ENCODE measurements around the gene RNF227.
"Not testable (repeated sequence)": the region's sequence is repeated elsewhere in the genome, so short reads cannot be mapped to it uniquely, and the experiment has no call there.

Gene RNF227

GRCh38 chr17:7888184-7888920, 27.7 kb downstream of the RNF227 start, which contains the start of gene CHD3:
Gene CHD3 (plus strand): TSS chr17:7888789. CDS start chr17:7889001, 212 bp downstream.
- DNase-seq (ENCODE audit: low spot score): no peak

GRCh38 chr17:7887482-7888183, 28.5 kb downstream of the RNF227 start:
- peak; percentile 89 for DNase-seq (ENCODE audit: low spot score)

- DNase-seq (ENCODE audit: low spot score): no peak
Observed at GRCh38 chr17:7887038-7887481, 29.0 kb downstream of the RNF227 start.

GRCh38 chr17:7886227-7887037, 29.7 kb downstream of the RNF227 start:
- peak; percentile 48 for DNase-seq (ENCODE audit: low spot score)

- peak; percentile 67 for DNase-seq (ENCODE audit: low spot score)
Observed at GRCh38 chr17:7885367-7886226, 30.5 kb downstream of the RNF227 start.

- peak; percentile 39 for DNase-seq (ENCODE audit: low spot score)
Observed at GRCh38 chr17:7884581-7885366, 31.3 kb downstream of the RNF227 start.

GRCh38 chr17:7883781-7884386, 32.2 kb downstream of the RNF227 start:
- DNase-seq (ENCODE audit: low spot score): no peak

- DNase-seq (ENCODE audit: low spot score): no peak
Observed at GRCh38 chr17:7882629-7883028, 33.5 kb downstream of the RNF227 start.

GRCh38 chr17:7882068-7882467, 34.0 kb downstream of the RNF227 start:
- DNase-seq (ENCODE audit: low spot score): no peak

GRCh38 chr17:7881276-7882054, 34.6 kb downstream of the RNF227 start:
- DNase-seq (ENCODE audit: low spot score): no peak

GRCh38 chr17:7880076-7880868, 35.8 kb downstream of the RNF227 start:
- DNase-seq (ENCODE audit: low spot score): no peak

GRCh38 chr17:7878234-7878633, 37.9 kb downstream of the RNF227 start:
- DNase-seq (ENCODE audit: low spot score): no peak

- no peak for DNase-seq (ENCODE audit: low spot score)
Observed at GRCh38 chr17:7875804-7876370, 40.2 kb downstream of the RNF227 start.

GRCh38 chr17:7873051-7873450, 43.0 kb downstream of the RNF227 start:
- DNase-seq (ENCODE audit: low spot score): no peak

GRCh38 chr17:7867881-7868329, 48.2 kb downstream of the RNF227 start:
- DNase-seq (ENCODE audit: low spot score): no peak

GRCh38 chr17:7864995-7865650, 51.0 kb downstream of the RNF227 start:
- no peak for DNase-seq (ENCODE audit: low spot score)

- not testable (repeated sequence) for DNase-seq (ENCODE audit: low spot score)
Observed at GRCh38 chr17:7864384-7864783, 51.7 kb downstream of the RNF227 start.
